Endothelial cell of umbilical vein (primary cell): ENCODE results near the gene CXCR3. TPM values are rescaled to one million over a fixed set of nuclear protein-coding genes. Genes with fewer than 3 reads are reported as not detected.

Source experiments
- BruUV-seq: library from RNA; stranded (reverse); fragments of 400-500 nt; replicated peaks from 2 replicates; lab custom pipeline; 2021; lab: Mats Ljungman, UMichigan
- CTCF ChIA-PET: fragments of 300-600, 350-600 bp; sonication (Branson Sonifier 250); formaldehyde crosslinking; loops from one replicate; lab custom pipeline; 2021; ENCODE audit warnings: antibody characterized with exemption, inconsistent platforms; lab: Charles Lee
- POLR2A ChIA-PET: fragments of 300-600, 350-600 bp; sonication (Branson Sonifier 250); formaldehyde crosslinking; loops from one replicate; lab custom pipeline; 2021; ENCODE audit warnings: antibody characterized with exemption, inconsistent platforms; lab: Charles Lee
- DNase-seq: peaks from one replicate; pipeline ENCODE4 v3.0.0-alpha.2; 2011; ENCODE audit warnings: low read depth, low spot score
- FAIRE-seq: peaks from 2 replicates; lab custom pipeline; 2011; peaks lifted over from hg19 to GRCh38; lab: Jason Lieb, UNC
- H2AFZ ChIP-seq: 2 replicates; pipeline ENCODE4 v1.6.0; 2012; ENCODE audit warnings: low read depth, low read length, control low read depth, inconsistent platforms
- H3K27ac ChIP-seq: 2 replicates; pipeline ENCODE4 v1.5.1; 2011; ENCODE audit warnings: low read depth, mild to moderate bottlenecking, control low read depth, low read length, moderate library complexity; ENCODE audit not compliant: insufficient read depth
- H3K27me3 ChIP-seq, 2 experiments: 2 replicates each; pipeline versions ENCODE4 v1.6.0 to v1.6.1; 2011; ENCODE audit warnings: low read length in 2 of 2, mixed read lengths in 1 of 2; ENCODE audit not compliant: control insufficient read depth in 2 of 2, insufficient read depth in 2 of 2
- H3K36me3 ChIP-seq, 2 experiments: 2 replicates in 1 of 2; 3 replicates in 1 of 2; pipeline ENCODE4 v1.5.1; 2011; ENCODE audit warnings: low read length in 2 of 2, mild to moderate bottlenecking in 1 of 2, moderate library complexity in 1 of 2; ENCODE audit not compliant: control insufficient read depth in 2 of 2, insufficient read depth in 2 of 2; ENCODE audit errors: extremely low read depth in 1 of 2
- H3K4me1 ChIP-seq: 3 replicates; pipeline ENCODE4 v1.5.1; 2011; ENCODE audit warnings: mild to moderate bottlenecking, low read length; ENCODE audit not compliant: control insufficient read depth, insufficient read depth; ENCODE audit errors: extremely low read depth
- H3K4me2 ChIP-seq: 2 replicates; pipeline ENCODE4 v1.6.1; 2011; ENCODE audit warnings: low read length, control low read depth, mixed read lengths; ENCODE audit not compliant: insufficient read depth
- H3K4me3 ChIP-seq, 3 experiments: fragments of 200-600 bp in 1 of 3; sonication (generic), shearing (Covaris generic) in 1 of 3; replicated peaks in 1 of 3; 2 replicates each; pipeline ENCODE4 v1.5.1; 2011 to 2016; ENCODE audit warnings: control low read depth in 3 of 3, low read length in 3 of 3, mild to moderate bottlenecking in 2 of 3, inconsistent platforms in 1 of 3, low read depth in 1 of 3, moderate library complexity in 1 of 3; ENCODE audit not compliant: insufficient read depth in 1 of 3
- H3K79me2 ChIP-seq: 2 replicates; pipeline ENCODE4 v1.6.0; 2012; ENCODE audit warnings: low read length, inconsistent platforms; ENCODE audit not compliant: control insufficient read depth, insufficient read depth
- H3K9ac ChIP-seq: replicated peaks from 2 replicates; pipeline ENCODE3; 2011; ENCODE audit warnings: low read length, control low read depth; ENCODE audit not compliant: insufficient read depth; ENCODE audit errors: extremely low read depth
- H3K9me1 ChIP-seq: replicated peaks from 3 replicates; pipeline ENCODE4 v1.6.0; 2011; ENCODE audit warnings: mild to moderate bottlenecking, low read length; ENCODE audit not compliant: control insufficient read depth, insufficient read depth; ENCODE audit errors: extremely low read depth
- H3K9me3 ChIP-seq: replicated peaks from 2 replicates; pipeline ENCODE4 v1.5.1; 2012; ENCODE audit warnings: low read length, inconsistent platforms; ENCODE audit not compliant: control insufficient read depth, insufficient read depth
- H4K20me1 ChIP-seq: replicated peaks from 2 replicates; pipeline ENCODE3; 2011; ENCODE audit warnings: mild to moderate bottlenecking, low read length; ENCODE audit not compliant: control insufficient read depth, insufficient read depth; ENCODE audit errors: extremely low read depth
- CTCF ChIP-seq, 2 donors: IDR thresholded peaks; 1 replicate in 1 of 2; 2 replicates in 1 of 2; pipeline ENCODE4 v1.5.1; 2011; ENCODE audit warnings: low read length in 2 of 2, mild to moderate bottlenecking in 2 of 2, moderate library complexity in 2 of 2, control low read depth in 1 of 2, inconsistent platforms in 1 of 2, low read depth in 1 of 2; ENCODE audit not compliant: insufficient read depth in 1 of 2; ENCODE audit errors: extremely low read depth in 1 of 2
- EZH2 ChIP-seq: IDR thresholded peaks from 2 replicates; pipeline ENCODE4 v1.6.1; 2012; ENCODE audit warnings: borderline replicate concordance, low read depth, mild to moderate bottlenecking, moderate library complexity, low read length, inconsistent platforms; ENCODE audit not compliant: severe bottlenecking
- FOS ChIP-seq: IDR thresholded peaks from 2 replicates; pipeline ENCODE4 v1.6.1; 2011; ENCODE audit warnings: mild to moderate bottlenecking, low read length, moderate library complexity, borderline replicate concordance; ENCODE audit not compliant: insufficient read depth
- GATA2 ChIP-seq: IDR thresholded peaks from 2 replicates; pipeline ENCODE4 v1.7.0; 2011; ENCODE audit warnings: low read depth, mild to moderate bottlenecking, moderate library complexity, mixed read lengths, low read length; ENCODE audit not compliant: insufficient read length, insufficient read depth
- JUN ChIP-seq: IDR thresholded peaks from 2 replicates; pipeline ENCODE4 v1.6.1; 2011; ENCODE audit warnings: borderline replicate concordance, low read depth; ENCODE audit not compliant: insufficient read length, insufficient read depth
- MAX ChIP-seq: IDR thresholded peaks from 2 replicates; pipeline ENCODE4 v1.6.1; 2011; ENCODE audit not compliant: insufficient read depth, insufficient read length
- MYC ChIP-seq: IDR thresholded peaks from one replicate; pipeline ENCODE4 v1.6.1; 2011; ENCODE audit warnings: mild to moderate bottlenecking, low read depth, low read length
- POLR2A ChIP-seq: IDR thresholded peaks from 2 replicates; pipeline ENCODE4 v1.6.1; 2012; ENCODE audit warnings: low read depth, mild to moderate bottlenecking, control low read depth, low read length
- POLR2AphosphoS5 ChIP-seq: IDR thresholded peaks from 2 replicates; pipeline ENCODE4 v1.6.1; 2012; ENCODE audit warnings: low read depth, mild to moderate bottlenecking, control low read depth, low read length, moderate library complexity; ENCODE audit not compliant: insufficient read depth
- dilution Hi-C: fragments of 300-500 bp; cut with MboI; formaldehyde crosslinking; loops from one replicate; pipeline ENCODE4 v1.15.0; 2019; ENCODE audit warnings: low sequenced_read_pairs; ENCODE audit not compliant: extremely low pct_ligation_motif_present
- intact Hi-C: fragments of 100-400 bp; cut with micrococcal nuclease; formaldehyde crosslinking; loops from one replicate; pipeline ENCODE4 v1.10.0; 2022
- polyA plus RNA-seq, 4 experiments: library from polyadenylated mRNA; depleted of rRNA in 3 of 4; stranded (reverse) in 3 of 4; unstranded in 1 of 4; fragments of >200 nt; gene quantifications; 2 replicates each; pipeline versions ENCODE4 v1.2.1 to v1.2.3, GENCODE V29; 2011 to 2012; ENCODE audit warnings: missing spikeins in 1 of 4
- total RNA-seq: library from RNA; stranded (reverse); gene quantifications from 2 replicates; pipeline ENCODE4 v1.2.3, GENCODE V29; 2021

The CXCR3 gene
- total and polyA plus RNA-seq, 2 donors (not counting 3 experiments of a cell fraction or from before 2014, with no cell fraction given) = not detected

GRCh38 chrX:71640002-71640401 is 21.7 kb upstream of the CXCR3 start:
- H3K4me3 ChIP-seq = no peak overlapping the region
- no peaks in the 10 kb centered on the region for H3K36me3 ChIP-seq
- TF ChIP-seq EZH2 (no peak), POLR2AphosphoS5 (no peak), MYC (no peak), MAX (no peak), POLR2A (no peak), FOS (no peak), CTCF (IDR thresholded peaks at IDR 0.05; ENCODE audit: extremely low read depth in 1 of 2, insufficient read depth in 1 of 2, low read depth in 1 of 2, low read length in 2 of 2) (no peak), JUN (no peak), GATA2 (no peak)
- no peak for DNase-seq
- no peaks in the 10 kb centered on the region for H4K20me1 ChIP-seq
- dilution Hi-C loops = no loop called here
- H3K27ac ChIP-seq = no peak overlapping the region
- H3K4me1 ChIP-seq = peaks cover 24% of the 10 kb centered on the region
- H2AFZ ChIP-seq = no peak overlapping the region
- H3K4me2 ChIP-seq = no peak overlapping the region
- no peak overlapping the region for H3K9ac ChIP-seq
- BruUV-seq = no TSS peak
- no peaks in the 10 kb centered on the region for H3K79me2 ChIP-seq
- CTCF ChIA-PET = no interaction called here
- H3K9me1 ChIP-seq = no peaks in the 10 kb centered on the region
- H3K9me3 ChIP-seq = no peaks in the 10 kb centered on the region
- H3K27me3 ChIP-seq = no peaks in the 10 kb centered on the region
- intact Hi-C loops = no loop called here
- no peak for FAIRE-seq
- POLR2A ChIA-PET = no interaction called here
